ENCODE data around the gene LTB4R2.

LTB4R2 gene

GRCh38 chr14:24299255-24300191 is 10.4 kb upstream of the LTB4R2 start, which contains the start of the genes DHRS1 and NOP9:
TSS of gene DHRS1 (minus strand) at chr14:24299780. CDS start at chr14:24299106, 674 bp downstream.
TSS of gene NOP9 (plus strand) at chr14:24299850. CDS start at chr14:24299955, 105 bp downstream.
- peak within 1 kb of the TSS; percentile 76 for H3K27ac ChIP-seq
- TF ChIP-seq ZFX (IDR thresholded peaks at IDR 0.05; ENCODE audit: borderline replicate concordance) (no peak), CTCF (IDR thresholded peaks at IDR 0.05) (no peak)

GRCh38 chr14:24300326-24300980 is 9.5 kb upstream of the LTB4R2 start:
- peak overlapping the region; percentile 76 for H3K27ac ChIP-seq

GRCh38 chr14:24304019-24304387 is 5.9 kb upstream of the LTB4R2 start:
- H3K27ac ChIP-seq: no peak overlapping the region
- no peak for TF ChIP-seq ZFX (IDR thresholded peaks at IDR 0.05; ENCODE audit: borderline replicate concordance)
- TF ChIP-seq CTCF (IDR thresholded peaks at IDR 0.05): no peak

More at GRCh38 chr14:24300326-24300980, 9.5 kb upstream of the LTB4R2 start:
- TF ChIP-seq CTCF (IDR thresholded peaks at IDR 0.05): no peak
- no peak for TF ChIP-seq ZFX (IDR thresholded peaks at IDR 0.05; ENCODE audit: borderline replicate concordance)

- no peak overlapping the region for H3K27ac ChIP-seq
- TF ChIP-seq CTCF (IDR thresholded peaks at IDR 0.05) (no peak), ZFX (IDR thresholded peaks at IDR 0.05; ENCODE audit: borderline replicate concordance) (no peak)
Observed at GRCh38 chr14:24307156-24307574, 2.8 kb upstream of the LTB4R2 start.

- peak within 1 kb of the TSS; percentile 17; the same call in 1 of the 2 replicates for H3K27ac ChIP-seq
- TF ChIP-seq CTCF (IDR thresholded peaks at IDR 0.05) (peak; percentile 98), ZFX (IDR thresholded peaks at IDR 0.05; ENCODE audit: borderline replicate concordance) (no peak)
Observed at GRCh38 chr14:24307575-24308341, 2.2 kb upstream of the LTB4R2 start, which contains the start of gene CIDEB. TSS of gene CIDEB (minus strand) at chr14:24307977. CDS start at chr14:24307858, 119 bp downstream.

- H3K27ac ChIP-seq: peak overlapping the region; percentile 17; the same call in 1 of the 2 replicates
Observed at GRCh38 chr14:24308342-24309124, 1.4 kb upstream of the LTB4R2 start.

More at GRCh38 chr14:24308342-24309124, 1.4 kb upstream of the LTB4R2 start:
- TF ChIP-seq ZFX (IDR thresholded peaks at IDR 0.05; ENCODE audit: borderline replicate concordance) (no peak), CTCF (IDR thresholded peaks at IDR 0.05) (peak; percentile 80)

All from 22Rv1 (cell line).